ENCODE results near the gene PARD3B. TPM values are rescaled to one million over a fixed set of nuclear protein-coding genes. Genes with fewer than 3 reads are reported as not detected.

The PARD3B gene
- total RNA-seq, 1 donor from 2014 or later = 1.6 TPM

DNA sequence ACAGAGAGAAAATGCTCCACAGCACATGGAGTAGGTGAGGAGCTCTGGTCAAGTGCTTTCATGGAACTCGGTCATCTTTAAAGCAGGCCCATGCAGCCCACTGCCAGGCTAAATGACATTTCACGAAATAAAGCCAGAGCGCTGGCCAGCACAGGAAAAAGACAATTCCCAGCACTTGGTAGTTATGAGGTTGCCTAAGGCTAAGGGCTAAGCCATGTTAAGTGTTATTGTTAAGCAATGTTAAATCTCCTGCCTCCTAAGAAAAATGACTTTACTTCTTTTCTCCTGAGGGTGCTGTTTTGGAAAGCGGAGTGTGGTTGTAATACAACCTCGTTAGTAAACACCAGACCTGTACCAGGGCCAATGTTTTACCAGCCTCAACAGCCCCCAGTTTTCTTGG is 1011.1 kb downstream of the PARD3B start:
- no peaks in the 10 kb centered on the region for H3K36me3 ChIP-seq (ENCODE audit: control insufficient read depth, insufficient read depth, low read length)
- H3K4me3 ChIP-seq (ENCODE audit: low read depth, low read length) = no peak overlapping the region
- TF ChIP-seq, protein P1, sequence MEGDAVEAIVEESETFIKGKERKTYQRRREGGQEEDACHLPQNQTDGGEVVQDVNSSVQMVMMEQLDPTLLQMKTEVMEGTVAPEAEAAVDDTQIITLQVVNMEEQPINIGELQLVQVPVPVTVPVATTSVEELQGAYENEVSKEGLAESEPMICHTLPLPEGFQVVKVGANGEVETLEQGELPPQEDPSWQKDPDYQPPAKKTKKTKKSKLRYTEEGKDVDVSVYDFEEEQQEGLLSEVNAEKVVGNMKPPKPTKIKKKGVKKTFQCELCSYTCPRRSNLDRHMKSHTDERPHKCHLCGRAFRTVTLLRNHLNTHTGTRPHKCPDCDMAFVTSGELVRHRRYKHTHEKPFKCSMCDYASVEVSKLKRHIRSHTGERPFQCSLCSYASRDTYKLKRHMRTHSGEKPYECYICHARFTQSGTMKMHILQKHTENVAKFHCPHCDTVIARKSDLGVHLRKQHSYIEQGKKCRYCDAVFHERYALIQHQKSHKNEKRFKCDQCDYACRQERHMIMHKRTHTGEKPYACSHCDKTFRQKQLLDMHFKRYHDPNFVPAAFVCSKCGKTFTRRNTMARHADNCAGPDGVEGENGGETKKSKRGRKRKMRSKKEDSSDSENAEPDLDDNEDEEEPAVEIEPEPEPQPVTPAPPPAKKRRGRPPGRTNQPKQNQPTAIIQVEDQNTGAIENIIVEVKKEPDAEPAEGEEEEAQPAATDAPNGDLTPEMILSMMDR (IDR thresholded peaks at IDR 0.05; ENCODE audit: insufficient read depth, low read length, severe bottlenecking) = no peak
- FAIRE-seq = no peak
- no peaks in the 10 kb centered on the region for H3K27me3 ChIP-seq (ENCODE audit: control insufficient read depth, insufficient read depth, low read length)
- no peak for DNase-seq (ENCODE audit: low read depth)

DNA sequence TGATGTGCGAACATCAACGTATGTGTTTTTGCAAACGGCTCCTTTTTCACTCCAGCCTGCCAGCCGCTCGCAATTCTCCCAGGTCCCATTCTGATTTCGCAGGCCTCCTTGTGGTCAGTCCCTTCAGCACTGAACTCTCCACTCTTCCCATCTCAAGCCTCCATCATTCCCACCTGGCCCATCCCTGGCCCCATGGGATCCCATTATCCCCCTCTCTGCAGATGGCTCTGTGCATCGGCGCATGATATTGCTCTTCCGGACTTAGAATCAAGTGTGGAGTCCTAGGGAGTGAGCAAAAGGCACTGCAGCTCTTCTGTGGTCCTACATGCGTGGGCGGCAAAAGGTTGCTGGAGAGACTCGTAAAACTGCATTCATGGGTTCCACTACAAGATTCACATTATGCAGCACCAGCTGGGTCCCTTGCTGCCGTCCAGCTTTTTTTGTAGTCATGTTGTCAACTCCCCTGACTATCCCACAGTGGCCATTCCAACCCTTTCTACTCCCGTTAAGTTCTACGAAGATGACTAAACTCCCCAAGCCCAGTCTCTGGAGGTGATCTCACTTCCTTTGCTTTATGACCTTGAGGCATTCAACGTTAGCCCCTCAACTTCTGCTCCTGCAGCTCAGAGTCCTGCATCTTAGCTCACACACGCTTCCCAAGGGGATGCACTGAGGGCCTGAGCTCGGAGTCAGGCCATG is 1011.7 kb downstream of the PARD3B start:
- DNase-seq (ENCODE audit: low read depth) = no peak
- no peaks in the 10 kb centered on the region for H3K36me3 ChIP-seq (ENCODE audit: control insufficient read depth, insufficient read depth, low read length)

DNA sequence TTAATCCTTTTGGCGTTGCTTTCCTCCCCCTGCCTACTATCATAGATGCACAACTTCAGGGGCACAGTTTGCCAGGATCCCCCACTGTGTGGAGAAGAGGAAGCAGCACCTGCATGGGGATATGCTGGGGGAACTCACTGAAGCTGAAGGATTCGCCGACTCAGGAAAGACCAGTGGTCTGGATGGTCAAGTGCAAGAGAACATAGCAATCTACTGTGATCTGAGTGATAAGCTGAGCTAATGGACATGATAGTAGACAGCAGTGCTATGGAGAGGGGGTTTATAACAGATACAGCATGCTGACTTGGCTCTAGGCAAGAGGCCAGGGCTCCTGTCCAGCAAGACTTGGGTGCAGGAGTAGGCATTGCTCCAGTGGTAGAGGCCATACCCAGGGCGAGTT is 1012.6 kb downstream of the PARD3B start:
- H3K4me3 ChIP-seq (ENCODE audit: low read depth, low read length) = no peak overlapping the region
- FAIRE-seq (peak; percentile 72), DNase-seq (ENCODE audit: low read depth) (no peak)
- H3K36me3 ChIP-seq (ENCODE audit: control insufficient read depth, insufficient read depth, low read length) = no peaks in the 10 kb centered on the region
- TF ChIP-seq, protein P1 (IDR thresholded peaks at IDR 0.05; ENCODE audit: insufficient read depth, low read length, severe bottlenecking) = no peak
- H3K27me3 ChIP-seq (ENCODE audit: control insufficient read depth, insufficient read depth, low read length) = no peaks in the 10 kb centered on the region

More for the DNA sequence above, 1011.7 kb downstream of the PARD3B start:
- TF ChIP-seq, protein P1 (IDR thresholded peaks at IDR 0.05; ENCODE audit: insufficient read depth, low read length, severe bottlenecking) = no peak
- Histone ChIP-seq H3K27me3 (ENCODE audit: control insufficient read depth, insufficient read depth, low read length) (no peaks in the 10 kb centered on the region), H3K4me3 (ENCODE audit: low read depth, low read length) (no peak overlapping the region)
- FAIRE-seq = peak; percentile 50

DNA sequence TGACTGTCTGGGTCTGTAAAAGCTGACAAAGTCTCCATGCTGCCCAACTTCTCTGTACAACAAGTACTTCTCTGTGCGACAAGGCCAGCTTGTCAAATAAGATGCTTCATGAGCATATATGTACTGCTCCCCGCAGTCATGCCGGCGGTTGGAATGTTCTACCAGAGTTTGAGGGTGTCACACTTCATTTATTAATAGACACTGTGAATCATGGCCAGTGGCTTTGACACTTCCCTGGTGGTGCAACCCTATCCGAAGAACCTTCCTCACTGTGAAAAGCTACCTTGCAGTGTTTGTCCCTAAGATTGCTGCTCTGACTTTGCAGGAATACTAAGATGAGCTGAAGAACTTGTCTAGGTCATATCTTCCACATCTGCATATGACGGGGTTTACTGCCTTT is 1016.2 kb downstream of the PARD3B start:
- no peak for FAIRE-seq
- no peak for DNase-seq (ENCODE audit: low read depth)
- H3K4me3 ChIP-seq (ENCODE audit: low read depth, low read length) = no peak overlapping the region
- H3K27me3 ChIP-seq (ENCODE audit: control insufficient read depth, insufficient read depth, low read length) = no peaks in the 10 kb centered on the region
- H3K36me3 ChIP-seq (ENCODE audit: control insufficient read depth, insufficient read depth, low read length) = no peaks in the 10 kb centered on the region
- TF ChIP-seq, protein P1 (IDR thresholded peaks at IDR 0.05; ENCODE audit: insufficient read depth, low read length, severe bottlenecking) = no peak

DNA sequence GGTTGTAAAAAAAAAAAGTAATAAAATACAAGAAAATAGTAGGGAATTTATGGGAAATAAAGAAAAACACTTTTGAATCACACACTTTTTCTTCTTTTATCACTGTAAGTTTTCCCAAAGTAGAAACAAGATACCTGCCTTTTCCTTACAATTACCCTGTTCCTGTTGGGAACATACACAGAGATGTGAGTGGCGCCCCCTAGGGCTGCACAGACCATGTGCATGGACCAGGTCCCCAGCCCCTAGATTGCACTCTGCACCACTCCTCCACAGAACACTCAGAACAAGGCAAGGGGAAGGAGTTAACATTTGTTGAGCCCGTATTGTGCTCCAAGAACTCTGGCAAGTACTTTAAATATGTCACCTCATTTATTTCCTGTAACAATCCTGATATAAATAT is 1018.4 kb downstream of the PARD3B start:
- TF ChIP-seq, protein P1 (IDR thresholded peaks at IDR 0.05; ENCODE audit: insufficient read depth, low read length, severe bottlenecking) = peak; percentile 31

More for the DNA sequence above, 1018.4 kb downstream of the PARD3B start:
- no peaks in the 10 kb centered on the region for H3K27me3 ChIP-seq (ENCODE audit: control insufficient read depth, insufficient read depth, low read length)
- H3K36me3 ChIP-seq (ENCODE audit: control insufficient read depth, insufficient read depth, low read length) = no peaks in the 10 kb centered on the region
- no peak overlapping the region for H3K4me3 ChIP-seq (ENCODE audit: low read depth, low read length)
- no peak for FAIRE-seq
- no peak for DNase-seq (ENCODE audit: low read depth)

All from bronchial epithelial cell (primary cell).